GM19324 (cell line): ENCODE results near the gene BASP1.
A peak's percentile ranks its signal among the peaks of the same experiment; 100 is the strongest.
"Not testable (repeated sequence)": the region's sequence is repeated elsewhere in the genome, so short reads cannot be mapped to it uniquely, and the experiment has no call there.

Experiments
- ATAC-seq: cut with Tn5 transposase; IDR thresholded peaks from one replicate; pipeline ENCODE4 v1.9.1; 2021; ENCODE audit warnings: mild to moderate bottlenecking, moderate library complexity; ENCODE audit not compliant: unreplicated experiment, low FRiP score

BASP1 gene

GRCh38 chr5:17282283-17283120, 65.1 kb downstream of the BASP1 start:
- ATAC-seq: peak; percentile 97

- ATAC-seq: no peak
These were observed 65.6 kb downstream of the BASP1 start for GRCh38 chr5:17283121-17283415.

- ATAC-seq: no peak
These were observed 70.2 kb downstream of the BASP1 start for GRCh38 chr5:17287501-17288155.

- ATAC-seq: no peak
These were observed 71.1 kb downstream of the BASP1 start for GRCh38 chr5:17288570-17288969.

GRCh38 chr5:17289681-17290539, 72.5 kb downstream of the BASP1 start:
- no peak for ATAC-seq

- ATAC-seq: no peak
These were observed 73.1 kb downstream of the BASP1 start for GRCh38 chr5:17290540-17290974.

GRCh38 chr5:17292434-17293015, 75.1 kb downstream of the BASP1 start:
- ATAC-seq: no peak

GRCh38 chr5:17294639-17295311, 77.3 kb downstream of the BASP1 start:
- no peak for ATAC-seq

GRCh38 chr5:17295671-17296070, 78.2 kb downstream of the BASP1 start:
- ATAC-seq: no peak

- no peak for ATAC-seq
These were observed 84.7 kb downstream of the BASP1 start for GRCh38 chr5:17302106-17302505.

GRCh38 chr5:17302604-17303003, 85.2 kb downstream of the BASP1 start:
- no peak for ATAC-seq

GRCh38 chr5:17304282-17304681, 86.9 kb downstream of the BASP1 start:
- no peak for ATAC-seq

GRCh38 chr5:17305017-17305416, 87.6 kb downstream of the BASP1 start:
- no peak for ATAC-seq

GRCh38 chr5:17305964-17306725, 88.7 kb downstream of the BASP1 start:
- ATAC-seq: no peak

- ATAC-seq: no peak
These were observed 89.3 kb downstream of the BASP1 start for GRCh38 chr5:17306726-17307091.

- not testable (repeated sequence) for ATAC-seq
These were observed 90.0 kb downstream of the BASP1 start for GRCh38 chr5:17307440-17307839.

GRCh38 chr5:17308326-17309065, 91.1 kb downstream of the BASP1 start:
- ATAC-seq: no peak

- ATAC-seq: no peak
These were observed 92.0 kb downstream of the BASP1 start for GRCh38 chr5:17309462-17309861.

- not testable (repeated sequence) for ATAC-seq
These were observed 93.1 kb downstream of the BASP1 start for GRCh38 chr5:17310502-17310901.
